Measurements from ENCODE around the gene ERLIN1.

The ERLIN1 gene

GRCh38 chr10:100168313-100168643 lies 17.6 kb downstream of the ERLIN1 start:
- no peak for DNase-seq

- DNase-seq, result no peak
Observed at GRCh38 chr10:100167553-100168312, 18.1 kb downstream of the ERLIN1 start.

GRCh38 chr10:100163704-100164621 lies 21.9 kb downstream of the ERLIN1 start:
- no peak for DNase-seq

- no peak for DNase-seq
Observed at GRCh38 chr10:100162696-100163095, 23.1 kb downstream of the ERLIN1 start.

- DNase-seq, result peak; percentile 30
Observed at GRCh38 chr10:100158044-100158805, 27.6 kb downstream of the ERLIN1 start.

GRCh38 chr10:100157156-100157555 lies 28.7 kb downstream of the ERLIN1 start:
- DNase-seq, result no peak

- no peak for DNase-seq
Observed at GRCh38 chr10:100155936-100156335, 29.9 kb downstream of the ERLIN1 start.

GRCh38 chr10:100154666-100155065 lies 31.2 kb downstream of the ERLIN1 start:
- DNase-seq, result no peak

GRCh38 chr10:100153239-100153825 lies 32.5 kb downstream of the ERLIN1 start:
- DNase-seq, result no peak

- DNase-seq, result no peak
Observed at GRCh38 chr10:100151723-100152300, 34.0 kb downstream of the ERLIN1 start.

- peak; percentile 45 for DNase-seq
Observed at GRCh38 chr10:100148353-100149211, 37.2 kb downstream of the ERLIN1 start.

GRCh38 chr10:100146875-100147650 lies 38.8 kb downstream of the ERLIN1 start:
- peak; percentile 5 for DNase-seq

- no peak for DNase-seq
Observed at GRCh38 chr10:100146398-100146797, 39.4 kb downstream of the ERLIN1 start.

GRCh38 chr10:100143756-100144155 lies 42.1 kb downstream of the ERLIN1 start:
- DNase-seq, result no peak

GRCh38 chr10:100141446-100142087 lies 44.3 kb downstream of the ERLIN1 start:
- no peak for DNase-seq

GRCh38 chr10:100140070-100140469 lies 45.8 kb downstream of the ERLIN1 start:
- DNase-seq, result no peak

GRCh38 chr10:100138921-100139496 lies 46.8 kb downstream of the ERLIN1 start:
- DNase-seq, result no peak

- DNase-seq, result no peak
Observed at GRCh38 chr10:100135486-100135885, 50.3 kb downstream of the ERLIN1 start.

- DNase-seq, result no peak
Observed at GRCh38 chr10:100133801-100134200, 52.0 kb downstream of the ERLIN1 start.

- no peak for DNase-seq
Observed at GRCh38 chr10:100132427-100132826, 53.4 kb downstream of the ERLIN1 start.
